Epithelial cell of proximal tubule (primary cell): ENCODE data around the gene STIMATE. TPM values are rescaled to one million over a fixed set of nuclear protein-coding genes. Genes with fewer than 3 reads are reported as not detected.

ENCODE experiments used
- DNase-seq: peaks from one replicate; pipeline ENCODE4 v3.0.0-alpha.2; 2011; ENCODE audit warnings: low read depth
- H3K4me3 ChIP-seq: 2 replicates; pipeline ENCODE4 v1.5.1; 2011; ENCODE audit warnings: low read depth, mild to moderate bottlenecking, low read length
- CTCF ChIP-seq: conservative IDR thresholded peaks from 2 replicates; pipeline ENCODE4 v1.5.1; 2012; ENCODE audit warnings: low read depth, mild to moderate bottlenecking, low read length
- total RNA-seq: library from RNA; depleted of rRNA; stranded (reverse); fragments of >200 nt; gene quantifications from 2 replicates; pipeline ENCODE4 v1.2.3, GENCODE V29; 2015

The STIMATE gene
- total RNA-seq, 1 donor from 2014 or later, result 7.7 TPM

DNA sequence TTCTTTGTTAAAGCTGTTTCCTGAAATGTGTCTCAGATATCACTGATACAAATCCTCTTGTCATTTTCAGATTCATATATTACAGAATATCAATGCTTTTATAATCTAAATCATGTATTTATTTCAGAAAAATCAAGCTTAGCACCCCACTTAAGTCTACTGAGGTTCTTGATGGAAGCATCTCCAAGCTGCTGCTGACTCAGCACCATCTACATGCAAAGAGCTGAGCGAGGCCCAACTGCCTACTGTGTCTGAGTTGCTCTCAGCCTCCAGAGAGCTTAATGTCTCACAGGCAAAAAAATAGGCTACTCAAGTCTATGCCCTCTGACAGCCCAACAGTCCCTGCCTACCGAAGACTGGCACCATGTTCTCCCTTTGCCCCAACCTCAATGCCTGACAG is 29.2 kb upstream of the STIMATE start:
- no peak for TF ChIP-seq CTCF
- H3K4me3 ChIP-seq, result no peak overlapping the region

GRCh38 chr3:52925405-52926313 is 28.3 kb upstream of the STIMATE start:
- DNase-seq, result no peak
- no peak overlapping the region for H3K4me3 ChIP-seq
- TF ChIP-seq CTCF, result no peak

More for the DNA sequence above, 29.2 kb upstream of the STIMATE start:
- DNase-seq, result no peak

DNA sequence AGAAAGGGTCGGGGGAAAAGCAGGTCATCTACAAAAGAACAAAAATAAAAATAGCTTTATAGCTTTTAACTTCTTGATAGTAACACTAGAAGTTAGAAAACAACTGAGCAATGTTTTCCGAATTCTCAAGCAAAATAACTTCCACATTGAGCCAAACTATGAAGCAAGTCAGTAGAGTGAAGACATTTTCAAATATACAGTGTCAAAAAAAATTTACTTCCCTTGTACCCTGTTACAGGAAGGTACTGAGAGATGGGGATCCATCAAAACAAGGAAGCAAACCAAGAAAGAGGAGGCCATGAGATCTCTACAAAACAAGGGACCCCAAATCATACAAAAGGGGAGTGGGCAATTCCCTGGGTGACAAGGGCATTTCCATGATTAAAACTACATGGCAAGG is 26.6 kb upstream of the STIMATE start:
- no peak for DNase-seq
- no peak overlapping the region for H3K4me3 ChIP-seq
- TF ChIP-seq CTCF, result no peak

DNA sequence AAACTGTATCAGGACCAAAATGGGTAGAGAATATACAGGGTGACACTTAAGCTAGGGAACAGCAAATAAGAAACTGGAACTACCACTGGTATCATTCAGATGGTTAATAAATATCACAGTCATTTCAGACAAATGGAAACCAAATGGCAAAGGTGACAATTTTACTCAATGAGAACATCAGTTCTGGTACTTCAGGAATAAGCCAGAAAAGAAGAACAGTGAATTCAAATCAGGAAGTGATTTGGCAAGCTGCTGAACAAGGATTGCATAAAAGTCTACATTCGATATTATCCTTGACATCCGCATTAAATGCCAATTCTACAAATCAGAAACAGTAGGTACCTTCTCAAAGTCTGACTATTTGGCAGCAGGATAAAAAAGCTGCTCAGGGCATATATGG is 23.5 kb upstream of the STIMATE start:
- no peak for TF ChIP-seq CTCF
- DNase-seq, result no peak
- H3K4me3 ChIP-seq, result no peak overlapping the region

GRCh38 chr3:52917044-52917443 is 19.7 kb upstream of the STIMATE start:
- no peak for DNase-seq
- no peak overlapping the region for H3K4me3 ChIP-seq
- TF ChIP-seq CTCF, result no peak

DNA sequence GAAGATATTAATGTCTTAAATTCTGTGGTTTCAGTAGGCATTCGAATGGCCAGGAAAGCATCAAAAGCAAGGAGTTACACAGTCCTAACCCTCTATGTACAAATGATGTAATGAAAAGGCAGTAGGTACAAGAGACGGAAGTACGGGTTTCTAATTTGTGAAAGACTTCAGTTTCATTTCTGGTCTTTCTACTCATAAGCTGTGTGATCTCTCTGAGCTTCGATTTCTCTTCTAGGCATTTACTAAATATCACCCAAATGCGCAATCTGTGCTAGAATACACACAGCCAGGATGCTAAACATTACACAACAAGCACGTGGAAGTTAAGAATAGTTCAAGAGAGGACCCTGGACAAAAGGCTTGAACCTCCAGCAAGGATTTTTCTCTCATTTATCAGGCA is 17.9 kb upstream of the STIMATE start:
- no peak for DNase-seq
- no peak for TF ChIP-seq CTCF
- no peak overlapping the region for H3K4me3 ChIP-seq
